ENCODE measurements around the gene AXIN2.

Gene AXIN2

DNA sequence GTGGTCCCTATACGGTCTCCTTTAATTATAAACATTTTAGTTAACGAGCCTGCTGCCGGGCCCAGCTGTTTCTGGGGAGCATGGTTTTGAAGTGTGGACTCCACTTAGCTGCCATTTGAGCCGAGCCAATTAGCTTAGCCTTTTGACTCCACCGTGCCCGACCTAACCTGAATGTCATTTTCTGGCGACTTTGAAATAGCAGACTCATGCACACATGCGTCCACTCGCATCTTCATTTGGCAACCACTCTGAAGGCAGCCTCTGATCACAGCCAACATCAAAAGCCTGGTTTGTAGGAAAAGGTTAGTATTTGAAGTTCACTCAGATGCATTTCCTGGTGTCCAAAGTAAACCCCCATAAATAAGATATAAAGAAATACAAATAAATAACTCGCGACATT, 16.8 kb downstream of the AXIN2 start:
- TF ChIP-seq, protein P1, sequence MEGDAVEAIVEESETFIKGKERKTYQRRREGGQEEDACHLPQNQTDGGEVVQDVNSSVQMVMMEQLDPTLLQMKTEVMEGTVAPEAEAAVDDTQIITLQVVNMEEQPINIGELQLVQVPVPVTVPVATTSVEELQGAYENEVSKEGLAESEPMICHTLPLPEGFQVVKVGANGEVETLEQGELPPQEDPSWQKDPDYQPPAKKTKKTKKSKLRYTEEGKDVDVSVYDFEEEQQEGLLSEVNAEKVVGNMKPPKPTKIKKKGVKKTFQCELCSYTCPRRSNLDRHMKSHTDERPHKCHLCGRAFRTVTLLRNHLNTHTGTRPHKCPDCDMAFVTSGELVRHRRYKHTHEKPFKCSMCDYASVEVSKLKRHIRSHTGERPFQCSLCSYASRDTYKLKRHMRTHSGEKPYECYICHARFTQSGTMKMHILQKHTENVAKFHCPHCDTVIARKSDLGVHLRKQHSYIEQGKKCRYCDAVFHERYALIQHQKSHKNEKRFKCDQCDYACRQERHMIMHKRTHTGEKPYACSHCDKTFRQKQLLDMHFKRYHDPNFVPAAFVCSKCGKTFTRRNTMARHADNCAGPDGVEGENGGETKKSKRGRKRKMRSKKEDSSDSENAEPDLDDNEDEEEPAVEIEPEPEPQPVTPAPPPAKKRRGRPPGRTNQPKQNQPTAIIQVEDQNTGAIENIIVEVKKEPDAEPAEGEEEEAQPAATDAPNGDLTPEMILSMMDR (IDR thresholded peaks at IDR 0.05): no peak

GRCh38 chr17:65542610-65543009, 18.8 kb downstream of the AXIN2 start:
- TF ChIP-seq, protein P1 (IDR thresholded peaks at IDR 0.05): no peak

DNA sequence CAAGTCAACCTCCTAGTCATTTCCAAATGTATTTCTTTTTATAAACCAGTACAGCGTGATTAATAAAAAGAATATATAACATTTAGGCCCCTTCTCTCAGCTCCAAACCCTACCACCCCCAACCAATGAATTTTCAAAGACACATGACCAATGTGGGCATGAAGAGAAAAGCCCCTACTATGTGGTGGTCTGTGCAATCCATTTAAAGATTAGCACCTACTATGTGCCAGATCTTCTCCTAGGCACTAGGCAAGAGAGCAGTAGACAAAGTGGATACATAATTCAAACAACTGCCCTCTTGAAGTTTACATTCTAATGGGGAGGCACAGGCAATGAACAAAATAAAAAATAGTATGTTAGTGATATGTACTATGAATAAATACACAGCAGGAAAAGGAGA, 19.4 kb downstream of the AXIN2 start:
- TF ChIP-seq, protein P1 (IDR thresholded peaks at IDR 0.05): no peak

- TF ChIP-seq, protein P1 (IDR thresholded peaks at IDR 0.05): no peak
Observed at GRCh38 chr17:65541453-65541852, 20.0 kb downstream of the AXIN2 start.

GRCh38 chr17:65539630-65540266, 21.7 kb downstream of the AXIN2 start:
- TF ChIP-seq, protein P1 (IDR thresholded peaks at IDR 0.05): no peak

GRCh38 chr17:65538675-65539529, 22.5 kb downstream of the AXIN2 start:
- TF ChIP-seq, protein P1 (IDR thresholded peaks at IDR 0.05): no peak

- TF ChIP-seq, protein P1 (IDR thresholded peaks at IDR 0.05): no peak
Observed at GRCh38 chr17:65537845-65538674, 23.4 kb downstream of the AXIN2 start.

All from LNCAP (cell line).